NCI-H774 (cell line): ENCODE results near the gene PRSS23.
"Not testable (repeated sequence)": the region's sequence is repeated elsewhere in the genome, so short reads cannot be mapped to it uniquely, and the experiment has no call there.

Experiments
- DNase-seq: peaks from one replicate; lab custom pipeline; 2025; lab: John Stamatoyannopoulos, UW

Gene PRSS23

DNA sequence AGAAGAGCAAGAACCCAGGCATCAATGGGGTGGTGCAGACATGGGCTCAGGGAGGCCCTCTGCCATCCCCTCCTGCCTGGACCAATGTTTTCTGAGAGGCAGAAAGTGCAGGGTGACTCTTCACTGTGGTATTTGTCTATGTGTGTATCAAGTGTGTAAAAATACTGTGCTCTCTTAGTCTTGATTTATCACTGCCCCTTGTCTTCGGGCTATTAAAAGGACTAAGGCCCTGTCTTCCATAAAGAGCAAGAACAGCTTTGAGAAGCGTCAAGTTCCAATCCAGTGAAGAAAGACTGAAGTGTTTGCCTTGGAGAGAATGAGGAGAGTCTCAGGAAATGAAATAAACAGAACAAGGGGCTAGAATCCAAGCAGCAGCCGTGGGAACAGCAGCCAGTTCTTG is 14.4 kb downstream of the PRSS23 start:
- DNase-seq = no peak

DNA sequence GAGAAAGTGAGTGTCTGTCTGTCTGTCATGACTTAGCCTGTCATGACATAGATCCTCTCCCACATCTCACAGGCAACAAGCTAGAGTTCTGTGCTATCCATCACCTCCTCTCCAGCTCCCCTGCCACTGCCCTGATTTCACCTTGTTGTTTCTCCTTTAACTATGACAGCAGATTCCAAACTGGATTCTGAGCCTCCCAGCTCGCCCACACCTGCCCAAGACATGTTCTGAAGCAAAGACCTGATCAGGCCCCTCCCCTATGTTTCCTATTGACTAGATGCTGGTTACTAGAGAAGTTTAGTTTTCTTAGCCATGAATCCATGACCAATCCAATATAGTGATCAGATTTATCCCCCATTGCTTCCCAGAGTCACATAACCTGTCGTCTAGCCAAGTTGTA is 15.4 kb downstream of the PRSS23 start:
- no peak for DNase-seq

DNA sequence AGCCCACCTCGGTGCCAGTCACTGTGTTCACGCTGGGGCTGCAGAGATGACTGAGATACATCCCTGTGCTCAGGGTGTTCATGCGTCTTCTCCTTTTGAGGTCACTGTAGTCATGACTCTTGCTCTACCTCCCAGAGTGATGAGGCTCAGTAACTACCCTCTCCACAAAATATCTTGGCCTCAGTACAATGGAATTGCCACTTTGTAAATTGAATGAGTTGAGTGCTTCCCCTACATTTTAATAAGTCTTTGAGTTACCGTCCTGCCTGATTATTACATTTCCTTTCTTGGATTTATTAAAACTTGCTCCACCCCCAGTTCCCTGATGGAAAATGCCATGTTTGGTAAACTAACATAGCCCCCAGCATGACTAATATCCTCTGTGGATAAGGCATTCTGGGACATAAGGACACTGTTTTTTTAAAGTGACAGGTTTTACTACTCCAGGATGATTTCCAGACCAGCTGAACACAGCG is 15.9 kb downstream of the PRSS23 start:
- no peak for DNase-seq

DNA sequence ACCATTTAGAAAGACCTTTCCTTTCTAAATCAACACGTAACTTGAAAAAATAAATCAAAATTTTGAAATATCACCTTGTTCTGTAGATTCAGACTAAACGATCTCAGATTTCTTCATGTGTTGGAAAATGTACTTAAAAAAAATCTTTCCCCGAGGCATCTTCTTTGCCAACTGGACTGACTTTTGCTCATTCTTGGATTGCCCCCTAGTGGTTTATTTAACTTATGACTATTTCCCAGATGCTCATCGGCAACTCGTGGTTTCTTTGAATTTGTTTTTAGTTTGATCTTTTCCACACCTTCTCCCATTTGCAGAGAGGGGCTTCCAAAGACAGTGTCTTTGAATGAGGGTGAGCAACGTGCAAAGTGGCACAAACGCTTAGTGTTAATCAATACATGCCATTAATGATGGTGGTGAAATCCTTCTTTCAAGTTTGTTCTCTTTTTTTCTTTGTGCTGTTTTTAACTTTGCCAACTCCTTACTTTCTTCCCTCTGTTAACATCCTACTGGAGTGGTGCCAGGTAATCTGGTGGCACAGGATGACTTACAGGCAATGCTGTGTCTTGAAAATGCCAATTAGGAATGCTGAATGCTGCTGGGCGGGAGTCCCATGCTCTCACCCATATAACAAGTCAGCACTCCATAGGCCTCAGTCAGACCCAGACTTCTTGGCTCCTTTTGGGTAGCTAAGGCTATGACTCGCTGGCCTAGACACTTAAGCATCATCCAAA is 18.3 kb downstream of the PRSS23 start:
- DNase-seq = peak; percentile 74

DNA sequence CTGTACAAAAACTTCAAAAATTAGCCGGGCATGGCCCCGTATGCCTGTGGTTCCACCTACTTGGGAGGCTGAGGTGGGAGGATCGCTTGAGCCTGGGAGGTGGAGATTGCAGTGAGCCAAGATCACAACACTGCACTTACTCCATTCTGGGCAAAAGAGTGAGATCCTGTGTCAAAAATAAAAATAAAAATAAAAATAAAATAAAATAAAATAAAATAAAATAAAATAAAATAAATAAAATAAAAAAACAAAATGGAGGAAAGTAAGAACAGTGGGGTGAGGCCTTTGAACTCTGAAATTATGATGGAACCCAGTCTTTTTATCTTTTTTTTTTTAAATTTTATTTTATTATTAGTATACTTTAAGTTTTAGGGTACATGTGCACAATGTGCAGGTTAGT is 23.8 kb downstream of the PRSS23 start:
- not testable (repeated sequence) for DNase-seq

DNA sequence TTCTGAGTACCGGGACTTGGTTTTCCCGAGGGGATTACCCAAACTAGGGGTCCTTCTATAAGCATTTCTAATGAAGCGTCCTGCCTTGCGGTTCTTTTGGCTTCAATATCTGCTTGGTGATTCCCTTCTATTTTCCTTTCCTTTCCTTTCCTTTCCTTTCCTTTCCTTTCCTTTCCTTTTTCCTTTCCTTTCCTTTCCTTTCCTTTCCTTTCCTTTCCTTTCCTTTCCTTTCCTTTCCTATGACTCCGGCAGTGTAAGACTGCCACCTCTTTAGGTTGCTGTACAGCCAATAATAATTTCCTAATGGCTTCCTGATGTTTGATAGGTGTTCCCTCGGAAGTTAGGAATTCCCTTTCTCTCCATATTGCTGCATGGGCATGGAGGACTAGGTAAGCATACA is 34.0 kb downstream of the PRSS23 start:
- not testable (repeated sequence) for DNase-seq

DNA sequence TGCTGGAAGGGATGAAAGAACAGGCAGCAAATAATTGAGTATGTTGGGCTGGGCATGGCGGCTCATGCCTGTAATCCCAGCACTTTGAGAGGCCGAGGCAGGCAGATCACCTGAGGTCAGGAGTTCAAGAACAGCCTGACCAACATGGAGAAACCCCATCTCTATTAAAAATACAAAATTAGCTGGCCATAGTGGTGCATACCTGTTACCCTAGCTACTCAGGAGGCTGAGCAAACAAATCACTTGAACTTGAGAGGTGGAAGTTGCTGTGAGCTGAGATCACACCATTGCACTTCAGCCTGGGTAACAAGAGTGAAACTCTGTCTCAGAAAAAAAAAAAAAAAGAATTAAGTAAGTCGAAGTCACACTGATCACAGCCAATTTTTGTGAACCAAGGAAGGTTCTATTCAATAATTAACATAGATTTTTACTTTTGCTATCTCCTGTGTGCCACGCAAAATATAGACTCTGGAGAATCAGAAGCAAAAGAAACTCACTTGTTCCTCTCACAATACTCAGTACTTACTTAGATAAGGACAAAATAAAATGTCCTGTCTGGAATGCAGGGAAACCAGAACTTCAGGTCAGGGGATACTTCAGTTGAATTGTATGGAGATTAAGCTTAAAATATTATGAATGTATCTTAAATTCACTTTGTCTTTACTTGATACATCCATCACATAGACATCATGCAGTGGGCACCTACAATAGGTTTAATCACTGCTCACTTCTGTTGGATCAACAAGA is 44.6 kb downstream of the PRSS23 start:
- not testable (repeated sequence) for DNase-seq

DNA sequence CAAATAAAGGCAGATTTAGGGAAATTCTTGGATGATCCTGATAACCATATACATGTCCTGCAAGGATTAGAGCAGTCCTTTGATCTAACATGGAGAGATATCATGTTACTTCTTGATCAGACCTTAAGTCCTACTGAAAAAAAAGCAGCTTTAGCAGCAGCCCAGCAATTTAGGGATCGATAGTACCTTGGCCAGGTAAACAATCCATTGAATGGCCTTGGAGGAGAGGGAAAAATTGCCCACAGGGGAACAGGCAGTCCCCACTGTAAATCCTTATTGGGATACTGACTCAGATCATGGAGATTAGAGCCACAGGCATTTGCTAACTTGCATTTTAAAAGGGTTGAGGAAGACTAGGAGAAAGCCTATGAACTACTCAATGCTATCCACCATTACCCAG is 47.8 kb downstream of the PRSS23 start:
- DNase-seq = no peak

DNA sequence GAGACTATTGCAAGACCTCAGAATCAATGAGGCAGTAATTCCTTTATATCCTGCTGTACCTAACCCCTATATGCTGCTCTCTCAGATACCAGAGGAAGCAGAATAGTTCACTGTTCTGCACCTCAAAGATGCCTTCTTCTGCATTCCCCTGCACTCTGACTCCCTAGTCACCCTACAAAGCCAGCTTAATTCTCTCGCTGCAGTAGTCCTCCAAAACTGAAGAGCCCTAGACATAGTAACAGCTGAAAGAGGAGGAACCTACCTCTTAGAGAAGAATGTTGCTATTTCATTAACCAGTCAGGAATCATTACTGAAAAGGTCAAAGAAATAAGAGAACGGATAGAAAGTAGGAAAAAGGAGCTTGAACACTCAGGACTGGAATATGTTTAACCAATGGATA is 49.3 kb downstream of the PRSS23 start:
- no peak for DNase-seq
